Measurements from ENCODE around the gene NCBP3.
"Not testable (repeated sequence)": the region's sequence is repeated elsewhere in the genome, so short reads cannot be mapped to it uniquely, and the experiment has no call there.

Gene NCBP3

GRCh38 chr17:3794557-3795389 lies 51.3 kb downstream of the NCBP3 start:
- FAIRE-seq (no peak), DNase-seq (ENCODE audit: insufficient read length, low spot score) (no peak)

GRCh38 chr17:3794152-3794551 lies 51.9 kb downstream of the NCBP3 start:
- DNase-seq (ENCODE audit: insufficient read length, low spot score); FAIRE-seq: not testable (repeated sequence)

GRCh38 chr17:3793258-3793657 lies 52.8 kb downstream of the NCBP3 start:
- FAIRE-seq; DNase-seq (ENCODE audit: insufficient read length, low spot score): not testable (repeated sequence)

- FAIRE-seq (no peak), DNase-seq (ENCODE audit: insufficient read length, low spot score) (no peak)
These were observed 53.6 kb downstream of the NCBP3 start for GRCh38 chr17:3792481-3792880.

- no peak for FAIRE-seq
- DNase-seq (ENCODE audit: insufficient read length, low spot score) = no peak
These were observed 57.8 kb downstream of the NCBP3 start for GRCh38 chr17:3788200-3788599.

- FAIRE-seq; DNase-seq (ENCODE audit: insufficient read length, low spot score): not testable (repeated sequence)
These were observed 60.7 kb downstream of the NCBP3 start for GRCh38 chr17:3785323-3785722.

GRCh38 chr17:3782751-3783150 lies 63.3 kb downstream of the NCBP3 start:
- no peak for FAIRE-seq
- DNase-seq (ENCODE audit: insufficient read length, low spot score) = no peak

GRCh38 chr17:3780986-3781385 lies 65.1 kb downstream of the NCBP3 start:
- no peak for FAIRE-seq
- no peak for DNase-seq (ENCODE audit: insufficient read length, low spot score)

- DNase-seq (ENCODE audit: insufficient read length, low spot score) (no peak), FAIRE-seq (no peak)
These were observed 68.5 kb downstream of the NCBP3 start for GRCh38 chr17:3777366-3778120.

GRCh38 chr17:3773966-3774365 lies 72.1 kb downstream of the NCBP3 start:
- no peak for FAIRE-seq
- no peak for DNase-seq (ENCODE audit: insufficient read length, low spot score)

- DNase-seq (ENCODE audit: insufficient read length, low spot score) (no peak), FAIRE-seq (no peak)
These were observed 72.5 kb downstream of the NCBP3 start for GRCh38 chr17:3773511-3773910.

- no peak for FAIRE-seq
- DNase-seq (ENCODE audit: insufficient read length, low spot score) = no peak
These were observed 73.3 kb downstream of the NCBP3 start for GRCh38 chr17:3772764-3773163.

GRCh38 chr17:3771140-3771539 lies 74.9 kb downstream of the NCBP3 start:
- DNase-seq (ENCODE audit: insufficient read length, low spot score) = no peak

GRCh38 chr17:3770466-3770865 lies 75.6 kb downstream of the NCBP3 start:
- peak; percentile 52 for DNase-seq (ENCODE audit: insufficient read length, low spot score)
- FAIRE-seq = peak; percentile 44

More at GRCh38 chr17:3771140-3771539, 74.9 kb downstream of the NCBP3 start:
- FAIRE-seq = no peak

GRCh38 chr17:3768769-3769168 lies 77.3 kb downstream of the NCBP3 start:
- no peak for DNase-seq (ENCODE audit: insufficient read length, low spot score)
- no peak for FAIRE-seq

- DNase-seq (ENCODE audit: insufficient read length, low spot score) (no peak), FAIRE-seq (no peak)
These were observed 77.7 kb downstream of the NCBP3 start for GRCh38 chr17:3768341-3768740.

GRCh38 chr17:3766779-3767178 lies 79.3 kb downstream of the NCBP3 start:
- no peak for DNase-seq (ENCODE audit: insufficient read length, low spot score)
- no peak for FAIRE-seq

- FAIRE-seq = no peak
These were observed 80.1 kb downstream of the NCBP3 start for GRCh38 chr17:3765981-3766380.

GRCh38 chr17:3763777-3764170 lies 82.3 kb downstream of the NCBP3 start:
- FAIRE-seq = no peak

More at GRCh38 chr17:3765981-3766380, 80.1 kb downstream of the NCBP3 start:
- DNase-seq (ENCODE audit: insufficient read length, low spot score) = no peak

GRCh38 chr17:3762922-3763776 lies 82.9 kb downstream of the NCBP3 start:
- DNase-seq (ENCODE audit: insufficient read length, low spot score) (peak; percentile 76), FAIRE-seq (peak; percentile 100)

More at GRCh38 chr17:3763777-3764170, 82.3 kb downstream of the NCBP3 start:
- no peak for DNase-seq (ENCODE audit: insufficient read length, low spot score)

- FAIRE-seq = no peak
- DNase-seq (ENCODE audit: insufficient read length, low spot score) = no peak
These were observed 84.1 kb downstream of the NCBP3 start for GRCh38 chr17:3761918-3762380.
